IPS-18a (cell line): ENCODE measurements around the gene OTX2.

Source experiments
- H3K27ac ChIP-seq: one replicate; pipeline ENCODE4 v1.5.1; 2013; ENCODE audit warnings: low read length
- H3K27me3 ChIP-seq: one replicate; pipeline ENCODE4 v1.6.1; 2013; ENCODE audit warnings: mild to moderate bottlenecking, low read length; ENCODE audit not compliant: control insufficient read depth, insufficient read depth
- H3K36me3 ChIP-seq: one replicate; pipeline ENCODE4 v1.6.1; 2013; ENCODE audit warnings: low read depth, low read length; ENCODE audit not compliant: control insufficient read depth
- H3K4me1 ChIP-seq: one replicate; pipeline ENCODE4 v1.6.1; 2013; ENCODE audit warnings: low read depth, low read length; ENCODE audit not compliant: control insufficient read depth
- H3K4me3 ChIP-seq: one replicate; pipeline ENCODE4 v1.5.1; 2013; ENCODE audit warnings: low read length
- H3K9ac ChIP-seq: one replicate; pipeline ENCODE4 v1.6.1; 2013; ENCODE audit warnings: mild to moderate bottlenecking, low read length, moderate library complexity
- H3K9me3 ChIP-seq: one replicate; pipeline ENCODE4 v1.6.1; 2013; ENCODE audit warnings: low read depth, low read length; ENCODE audit not compliant: control insufficient read depth

The OTX2 gene

GRCh38 chr14:56810836-56811592 is 735 bp upstream of the OTX2 start:
- Histone ChIP-seq H3K36me3 (no peaks in the 10 kb centered on the region), H3K4me1 (peaks cover 70% of the 10 kb centered on the region), H3K9ac (no peak overlapping the region), H3K9me3 (no peaks in the 10 kb centered on the region), H3K4me3 (peak overlapping the region; percentile 80), H3K27ac (no peak overlapping the region), H3K27me3 (peaks cover 100% of the 10 kb centered on the region)

- H3K4me1 ChIP-seq = peaks cover 57% of the 10 kb centered on the region
- peak overlapping the region; percentile 80 for H3K4me3 ChIP-seq
- H3K9ac ChIP-seq = peak overlapping the region; percentile 54
Measured at GRCh38 chr14:56809270-56810146, 771 bp downstream of the OTX2 start.

GRCh38 chr14:56808383-56809269 is 1.7 kb downstream of the OTX2 start:
- H3K4me1 ChIP-seq = peaks cover 52% of the 10 kb centered on the region
- no peak overlapping the region for H3K27ac ChIP-seq
- peaks cover 4% of the 10 kb centered on the region for H3K36me3 ChIP-seq
- no peaks in the 10 kb centered on the region for H3K9me3 ChIP-seq
- H3K4me3 ChIP-seq = peak overlapping the region; percentile 80
- peaks cover 98% of the 10 kb centered on the region for H3K27me3 ChIP-seq
- H3K9ac ChIP-seq = peak overlapping the region; percentile 54

More at GRCh38 chr14:56809270-56810146, 771 bp downstream of the OTX2 start:
- Histone ChIP-seq H3K27me3 (peaks cover 98% of the 10 kb centered on the region), H3K9me3 (no peaks in the 10 kb centered on the region), H3K36me3 (no peaks in the 10 kb centered on the region), H3K27ac (no peak overlapping the region)

GRCh38 chr14:56808110-56808382 is 2.2 kb downstream of the OTX2 start:
- H3K27me3 ChIP-seq = peaks cover 98% of the 10 kb centered on the region
- no peaks in the 10 kb centered on the region for H3K9me3 ChIP-seq
- H3K27ac ChIP-seq = no peak overlapping the region
- peaks cover 10% of the 10 kb centered on the region for H3K36me3 ChIP-seq
- peak overlapping the region; percentile 54 for H3K9ac ChIP-seq
- H3K4me1 ChIP-seq = peaks cover 52% of the 10 kb centered on the region
- peak overlapping the region; percentile 80 for H3K4me3 ChIP-seq

GRCh38 chr14:56807386-56808109 is 2.7 kb downstream of the OTX2 start:
- peaks cover 98% of the 10 kb centered on the region for H3K27me3 ChIP-seq
- no peak overlapping the region for H3K27ac ChIP-seq

GRCh38 chr14:56806760-56807159 is 3.5 kb downstream of the OTX2 start:
- Histone ChIP-seq H3K27me3 (peaks cover 98% of the 10 kb centered on the region), H3K9ac (peak overlapping the region; percentile 67), H3K9me3 (no peaks in the 10 kb centered on the region), H3K4me3 (peak overlapping the region; percentile 80), H3K4me1 (peaks cover 46% of the 10 kb centered on the region), H3K27ac (peak overlapping the region; percentile 94), H3K36me3 (peaks cover 23% of the 10 kb centered on the region)

More at GRCh38 chr14:56807386-56808109, 2.7 kb downstream of the OTX2 start:
- H3K9me3 ChIP-seq = no peaks in the 10 kb centered on the region
- peak overlapping the region; percentile 67 for H3K9ac ChIP-seq
- peaks cover 49% of the 10 kb centered on the region for H3K4me1 ChIP-seq
- H3K36me3 ChIP-seq = peaks cover 15% of the 10 kb centered on the region
- peak overlapping the region; percentile 80 for H3K4me3 ChIP-seq

- H3K4me3 ChIP-seq = peak overlapping the region; percentile 80
- peaks cover 43% of the 10 kb centered on the region for H3K4me1 ChIP-seq
- H3K36me3 ChIP-seq = peaks cover 29% of the 10 kb centered on the region
- peak overlapping the region; percentile 67 for H3K9ac ChIP-seq
- H3K9me3 ChIP-seq = no peaks in the 10 kb centered on the region
- peak overlapping the region; percentile 94 for H3K27ac ChIP-seq
- H3K27me3 ChIP-seq = peaks cover 98% of the 10 kb centered on the region
Measured at GRCh38 chr14:56805992-56806727, 4.1 kb downstream of the OTX2 start.

- peaks cover 41% of the 10 kb centered on the region for H3K4me1 ChIP-seq
- H3K27ac ChIP-seq = peak overlapping the region; percentile 94
- no peaks in the 10 kb centered on the region for H3K9me3 ChIP-seq
- peaks cover 36% of the 10 kb centered on the region for H3K36me3 ChIP-seq
- peaks cover 98% of the 10 kb centered on the region for H3K27me3 ChIP-seq
- H3K4me3 ChIP-seq = peak overlapping the region; percentile 92
- peak overlapping the region; percentile 73 for H3K9ac ChIP-seq
Measured at GRCh38 chr14:56805201-56805991, 4.9 kb downstream of the OTX2 start.

- Histone ChIP-seq H3K4me3 (peak overlapping the region; percentile 92), H3K27ac (no peak overlapping the region), H3K27me3 (peaks cover 98% of the 10 kb centered on the region), H3K36me3 (peaks cover 41% of the 10 kb centered on the region), H3K4me1 (peaks cover 45% of the 10 kb centered on the region), H3K9ac (peak overlapping the region; percentile 73), H3K9me3 (no peaks in the 10 kb centered on the region)
Measured at GRCh38 chr14:56803816-56804535, 6.3 kb downstream of the OTX2 start.
